Measurements from ENCODE around the gene NME3.

The NME3 gene

DNA sequence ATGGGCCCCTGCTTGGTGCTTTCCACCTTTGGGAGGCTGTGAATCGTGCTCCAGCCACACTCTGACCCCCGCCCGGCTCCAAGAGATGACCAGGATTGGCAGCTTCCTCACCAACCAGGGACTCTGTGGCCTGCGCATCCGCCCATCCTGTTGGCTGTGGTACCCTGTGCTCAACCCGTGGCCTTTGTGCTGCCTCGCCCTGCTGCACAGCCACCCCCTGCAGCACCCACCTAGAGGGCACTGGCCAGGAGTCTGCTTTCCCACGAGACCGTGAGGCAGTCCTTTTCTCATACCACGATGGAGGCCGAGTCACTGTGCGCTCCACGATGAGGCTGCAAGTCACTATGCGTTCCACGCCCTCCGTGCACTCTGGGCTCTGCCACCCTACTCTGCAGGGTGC lies 19.4 kb downstream of the NME3 start:
- TF ChIP-seq, protein P1, sequence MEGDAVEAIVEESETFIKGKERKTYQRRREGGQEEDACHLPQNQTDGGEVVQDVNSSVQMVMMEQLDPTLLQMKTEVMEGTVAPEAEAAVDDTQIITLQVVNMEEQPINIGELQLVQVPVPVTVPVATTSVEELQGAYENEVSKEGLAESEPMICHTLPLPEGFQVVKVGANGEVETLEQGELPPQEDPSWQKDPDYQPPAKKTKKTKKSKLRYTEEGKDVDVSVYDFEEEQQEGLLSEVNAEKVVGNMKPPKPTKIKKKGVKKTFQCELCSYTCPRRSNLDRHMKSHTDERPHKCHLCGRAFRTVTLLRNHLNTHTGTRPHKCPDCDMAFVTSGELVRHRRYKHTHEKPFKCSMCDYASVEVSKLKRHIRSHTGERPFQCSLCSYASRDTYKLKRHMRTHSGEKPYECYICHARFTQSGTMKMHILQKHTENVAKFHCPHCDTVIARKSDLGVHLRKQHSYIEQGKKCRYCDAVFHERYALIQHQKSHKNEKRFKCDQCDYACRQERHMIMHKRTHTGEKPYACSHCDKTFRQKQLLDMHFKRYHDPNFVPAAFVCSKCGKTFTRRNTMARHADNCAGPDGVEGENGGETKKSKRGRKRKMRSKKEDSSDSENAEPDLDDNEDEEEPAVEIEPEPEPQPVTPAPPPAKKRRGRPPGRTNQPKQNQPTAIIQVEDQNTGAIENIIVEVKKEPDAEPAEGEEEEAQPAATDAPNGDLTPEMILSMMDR (conservative IDR thresholded peaks at IDR 0.05): no peak
- TF ChIP-seq ZFX (IDR thresholded peaks at IDR 0.05): no peak

DNA sequence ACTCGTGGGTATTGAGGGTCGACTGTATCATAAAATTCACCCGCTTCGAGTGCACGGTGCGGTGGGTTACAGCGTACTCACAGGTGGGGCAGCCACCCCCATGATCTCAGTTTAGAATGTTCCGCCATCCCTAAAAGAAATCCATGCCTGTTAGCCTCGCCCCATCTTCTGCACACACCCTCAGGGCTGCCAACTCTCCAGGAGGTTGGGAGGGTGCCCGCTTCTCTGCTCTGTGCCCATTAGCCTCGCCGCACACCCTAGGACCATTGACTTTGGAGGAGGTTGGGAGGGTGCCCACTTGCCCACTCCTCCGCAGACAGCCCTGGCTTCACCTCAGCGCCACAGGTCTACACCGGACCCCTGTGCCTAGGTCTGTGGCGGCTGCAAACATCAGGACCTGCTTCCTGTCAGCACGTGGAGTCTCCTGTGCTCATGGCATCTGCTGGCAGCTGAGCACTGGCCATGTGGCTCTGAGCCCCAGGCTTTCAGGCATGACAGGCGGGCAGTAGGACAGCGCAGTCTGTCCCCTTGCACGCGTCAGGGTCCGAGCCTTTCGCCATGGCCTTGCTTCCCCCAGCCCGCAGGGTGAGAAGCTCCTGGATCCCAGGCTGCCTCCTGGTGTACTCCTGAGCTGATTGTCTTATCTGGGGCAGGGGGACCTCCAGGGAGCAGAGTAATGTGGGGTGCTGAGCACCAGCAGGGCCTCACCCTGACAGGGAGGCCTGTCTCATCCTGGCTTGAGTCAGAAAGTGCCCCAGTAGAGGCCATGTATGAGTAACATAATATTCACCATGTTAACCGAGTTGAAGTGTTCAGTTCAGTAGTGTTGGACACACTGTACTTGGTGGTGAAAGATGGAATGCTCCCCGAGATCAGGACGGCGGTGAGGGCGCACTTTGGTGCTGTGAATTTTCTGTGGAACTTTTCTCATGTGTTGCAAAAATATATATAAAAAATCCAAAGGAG lies 21.9 kb downstream of the NME3 start:
- TF ChIP-seq ZFX (IDR thresholded peaks at IDR 0.05): no peak
- TF ChIP-seq, protein P1 (conservative IDR thresholded peaks at IDR 0.05): no peak
- H3K27ac ChIP-seq: no peak overlapping the region

More for the DNA sequence above, 19.4 kb downstream of the NME3 start:
- no peak overlapping the region for H3K27ac ChIP-seq

GRCh38 chr16:1747934-1748333 lies 23.4 kb downstream of the NME3 start:
- H3K27ac ChIP-seq: no peak overlapping the region
- TF ChIP-seq ZFX (IDR thresholded peaks at IDR 0.05): no peak
- TF ChIP-seq, protein P1 (conservative IDR thresholded peaks at IDR 0.05): no peak

DNA sequence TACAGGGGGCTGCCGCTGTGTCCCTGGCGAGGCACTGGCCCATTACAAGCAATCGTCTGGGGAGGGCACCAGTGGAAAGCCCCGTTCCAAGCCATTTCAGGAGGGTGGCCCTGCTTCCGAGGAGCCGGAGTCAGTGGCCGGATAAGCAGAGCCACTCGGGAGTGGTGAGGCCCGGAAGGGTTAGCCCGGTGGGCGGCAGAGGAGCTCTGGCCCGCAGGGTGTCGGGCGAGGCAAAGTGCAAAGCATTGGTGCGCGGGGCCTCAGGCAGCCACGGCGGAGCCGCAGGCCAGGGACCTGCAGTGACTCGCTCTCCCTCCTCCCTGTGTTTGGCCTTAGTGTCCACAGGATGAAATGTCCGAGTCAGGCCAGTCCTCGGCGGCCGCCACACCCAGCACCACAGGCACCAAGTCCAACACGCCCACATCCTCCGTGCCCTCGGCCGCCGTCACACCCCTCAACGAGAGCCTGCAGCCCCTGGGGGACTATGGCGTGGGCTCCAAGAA lies 24.6 kb downstream of the NME3 start:
- no peak overlapping the region for H3K27ac ChIP-seq
- TF ChIP-seq, protein P1 (conservative IDR thresholded peaks at IDR 0.05): no peak
- TF ChIP-seq ZFX (IDR thresholded peaks at IDR 0.05): no peak

- no peak overlapping the region for H3K27ac ChIP-seq
- TF ChIP-seq ZFX (IDR thresholded peaks at IDR 0.05): no peak
- TF ChIP-seq, protein P1 (conservative IDR thresholded peaks at IDR 0.05): no peak
Measured at GRCh38 chr16:1745900-1746692, 25.2 kb downstream of the NME3 start.

GRCh38 chr16:1745181-1745899 lies 26.0 kb downstream of the NME3 start:
- TF ChIP-seq ZFX (IDR thresholded peaks at IDR 0.05): no peak
- H3K27ac ChIP-seq: no peak overlapping the region

DNA sequence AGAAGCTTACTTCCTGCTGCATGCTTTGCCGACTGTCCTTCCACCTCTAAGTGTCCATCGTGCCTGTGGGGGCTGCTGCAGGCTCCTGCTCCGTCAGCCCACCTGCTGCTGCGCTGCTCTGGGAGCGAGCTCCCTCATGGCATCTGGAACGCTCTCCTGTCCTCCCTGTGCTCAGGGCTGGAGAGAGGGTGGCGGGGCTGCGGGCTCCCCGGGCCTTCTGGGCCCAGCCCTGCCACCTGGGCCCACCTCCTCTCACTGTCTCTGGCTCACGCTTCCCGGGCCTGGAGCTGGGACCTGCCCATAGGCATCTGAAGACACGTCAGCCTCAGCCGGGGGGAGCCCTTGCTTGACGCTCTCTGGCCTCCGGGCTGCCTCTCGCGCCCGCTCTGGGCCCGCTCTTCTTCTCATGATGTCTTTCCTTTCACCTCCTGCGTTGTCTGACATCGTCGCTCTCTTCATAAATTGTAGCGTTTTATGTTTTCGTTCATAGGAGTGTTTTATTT lies 27.0 kb downstream of the NME3 start:
- TF ChIP-seq ZFX (IDR thresholded peaks at IDR 0.05): no peak
- TF ChIP-seq, protein P1 (conservative IDR thresholded peaks at IDR 0.05): no peak

More for the DNA sequence above, 27.0 kb downstream of the NME3 start:
- H3K27ac ChIP-seq: no peak overlapping the region
